GM10266 (cell line): ENCODE data around the gene BICC1.

Experiments
- DNase-seq: peaks from one replicate; pipeline ENCODE4 v3.0.0; 2012; ENCODE audit errors: extremely low spot score
- TF ChIP-seq, protein P1 (sequence below): IDR thresholded peaks from 2 replicates; pipeline ENCODE4 v1.5.1; 2012; ENCODE audit warnings: mild to moderate bottlenecking, low read depth; ENCODE audit not compliant: control insufficient read depth, insufficient read depth; ENCODE audit errors: missing control alignments

Gene BICC1

DNA sequence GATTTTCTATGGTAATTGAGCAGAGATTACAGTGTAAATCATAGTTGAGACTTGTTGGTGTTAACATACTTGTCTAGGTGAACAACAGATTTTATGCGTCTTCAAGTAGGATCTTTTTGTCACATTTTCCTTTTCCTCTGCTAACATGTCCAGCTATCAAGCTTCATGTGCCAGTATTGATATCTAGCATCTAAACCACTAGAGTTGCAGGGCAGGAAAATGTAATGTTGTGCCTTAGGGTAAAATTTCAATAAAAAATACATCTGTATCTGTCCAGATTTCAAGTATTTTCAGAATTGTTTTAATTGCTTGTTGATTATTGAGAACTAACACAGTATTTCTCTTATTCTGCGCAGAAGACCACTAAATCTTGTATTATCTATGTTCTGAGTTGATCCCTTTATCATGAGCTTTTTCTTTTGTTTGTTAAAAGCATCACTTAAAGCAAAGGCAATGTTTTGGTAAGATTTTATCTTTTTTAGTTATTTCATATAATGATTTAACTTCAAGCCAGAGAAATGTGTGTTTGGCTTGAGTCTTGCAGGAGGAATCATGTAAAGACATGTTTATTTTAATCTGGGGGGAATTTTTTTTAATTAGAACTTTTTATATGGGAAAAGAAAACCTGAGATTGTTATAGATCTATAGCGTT is 16.5 kb downstream of the BICC1 start:
- no peak for DNase-seq
- TF ChIP-seq, protein P1, sequence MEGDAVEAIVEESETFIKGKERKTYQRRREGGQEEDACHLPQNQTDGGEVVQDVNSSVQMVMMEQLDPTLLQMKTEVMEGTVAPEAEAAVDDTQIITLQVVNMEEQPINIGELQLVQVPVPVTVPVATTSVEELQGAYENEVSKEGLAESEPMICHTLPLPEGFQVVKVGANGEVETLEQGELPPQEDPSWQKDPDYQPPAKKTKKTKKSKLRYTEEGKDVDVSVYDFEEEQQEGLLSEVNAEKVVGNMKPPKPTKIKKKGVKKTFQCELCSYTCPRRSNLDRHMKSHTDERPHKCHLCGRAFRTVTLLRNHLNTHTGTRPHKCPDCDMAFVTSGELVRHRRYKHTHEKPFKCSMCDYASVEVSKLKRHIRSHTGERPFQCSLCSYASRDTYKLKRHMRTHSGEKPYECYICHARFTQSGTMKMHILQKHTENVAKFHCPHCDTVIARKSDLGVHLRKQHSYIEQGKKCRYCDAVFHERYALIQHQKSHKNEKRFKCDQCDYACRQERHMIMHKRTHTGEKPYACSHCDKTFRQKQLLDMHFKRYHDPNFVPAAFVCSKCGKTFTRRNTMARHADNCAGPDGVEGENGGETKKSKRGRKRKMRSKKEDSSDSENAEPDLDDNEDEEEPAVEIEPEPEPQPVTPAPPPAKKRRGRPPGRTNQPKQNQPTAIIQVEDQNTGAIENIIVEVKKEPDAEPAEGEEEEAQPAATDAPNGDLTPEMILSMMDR = no peak

DNA sequence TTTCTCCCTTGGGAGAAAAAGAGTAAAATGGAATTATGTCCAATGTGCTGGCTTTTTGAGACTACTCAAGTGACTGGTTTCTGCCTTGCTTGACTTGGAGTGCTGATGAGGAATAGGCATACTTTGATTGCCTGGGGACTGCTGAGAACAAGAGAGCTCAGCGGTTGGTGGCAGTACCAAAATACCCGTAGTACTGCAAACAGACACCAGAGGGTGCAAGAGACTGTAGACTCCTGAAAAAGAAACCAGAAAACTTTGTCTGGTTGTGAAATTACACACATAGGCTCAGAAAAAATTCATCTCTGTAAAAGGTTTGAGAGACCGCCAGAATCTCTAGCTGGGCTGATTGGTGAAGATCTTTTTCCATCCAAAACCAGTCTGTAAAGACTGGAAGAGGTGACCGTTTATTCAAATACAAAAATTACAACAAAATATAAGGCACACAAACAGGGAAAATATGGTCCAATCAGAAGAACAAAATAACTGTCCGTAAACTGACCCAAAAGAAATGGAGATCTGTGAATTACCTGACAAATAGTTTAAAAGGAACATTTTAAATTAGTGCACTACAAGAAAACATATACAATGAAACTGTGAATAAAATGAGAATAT is 18.5 kb downstream of the BICC1 start:
- TF ChIP-seq, protein P1 = peak; percentile 75
- peak; percentile 38 for DNase-seq

DNA sequence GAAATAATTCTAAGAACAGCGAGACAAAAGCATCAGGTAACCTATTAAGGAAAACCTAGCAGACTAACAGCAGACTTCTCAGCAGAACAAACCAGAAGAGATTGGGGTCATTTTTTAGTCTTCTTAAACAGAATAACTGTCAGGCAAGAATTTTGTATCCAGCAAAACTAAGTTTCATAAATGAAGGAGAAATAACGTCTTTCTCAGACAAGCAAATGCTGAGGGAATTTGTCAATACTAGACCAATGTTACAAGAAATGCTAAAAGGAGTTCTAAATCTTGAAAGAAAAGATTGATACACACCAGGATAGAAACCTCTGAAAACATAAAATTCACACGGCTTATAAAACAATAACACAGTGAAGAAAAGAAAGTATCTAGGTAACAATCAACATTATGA is 22.6 kb downstream of the BICC1 start:
- TF ChIP-seq, protein P1 = no peak
- no peak for DNase-seq

DNA sequence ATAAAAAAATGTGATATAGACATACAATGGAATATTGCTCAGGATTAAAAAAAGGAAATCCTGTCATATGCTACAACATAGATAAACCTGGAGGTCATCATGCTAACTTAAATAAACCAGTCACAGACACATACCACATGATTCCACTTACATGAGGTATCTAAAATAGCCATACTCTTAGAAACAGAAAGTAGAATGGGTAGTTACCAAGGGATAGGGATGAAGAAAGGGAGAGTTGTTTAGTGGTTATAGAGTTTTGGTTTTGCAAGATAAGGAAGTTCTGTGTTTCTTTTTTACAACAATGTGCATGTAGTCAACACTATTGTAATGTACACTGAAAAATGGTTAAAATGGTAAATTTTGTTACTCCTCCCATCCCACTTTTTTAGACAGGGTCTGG is 30.5 kb downstream of the BICC1 start:
- TF ChIP-seq, protein P1 = no peak
- DNase-seq = no peak

DNA sequence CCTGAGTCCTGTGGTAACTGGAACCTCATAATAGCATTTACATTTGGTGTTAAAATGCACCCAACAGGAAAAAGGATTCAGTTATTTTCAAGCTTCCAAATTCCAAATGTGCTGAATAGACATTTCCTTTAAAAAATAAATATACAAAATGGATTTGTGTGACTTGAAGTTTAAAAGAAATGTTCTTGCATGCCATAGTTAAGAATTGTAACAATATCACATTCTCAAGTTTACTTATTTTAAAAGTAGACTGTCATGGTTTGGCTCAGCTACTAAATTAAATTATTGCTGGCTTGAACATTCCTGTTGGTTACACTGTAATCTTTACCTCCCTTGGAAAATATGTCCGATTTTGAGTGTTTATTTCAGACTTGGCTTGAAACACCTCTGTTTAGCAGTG is 31.5 kb downstream of the BICC1 start:
- TF ChIP-seq, protein P1 = no peak
- DNase-seq = no peak

DNA sequence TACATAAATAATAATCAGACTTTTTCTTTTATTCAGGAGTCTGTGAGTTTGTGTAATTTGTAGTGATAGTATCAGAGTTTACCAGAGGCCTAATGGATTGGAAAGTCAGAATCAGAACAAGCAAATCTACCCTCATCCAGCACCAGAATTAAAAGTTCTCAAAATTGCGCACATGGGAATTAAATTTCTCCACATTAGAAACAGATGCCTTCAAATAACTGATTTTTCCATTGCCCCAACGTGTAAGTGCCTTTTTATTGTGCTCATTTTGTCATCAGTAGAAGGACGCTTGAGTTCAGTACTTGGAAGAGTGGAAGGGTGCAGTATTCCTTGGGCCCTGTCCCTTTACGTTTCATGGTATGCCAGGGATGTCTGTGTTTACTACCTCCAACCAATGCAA is 32.8 kb downstream of the BICC1 start:
- DNase-seq = no peak
- TF ChIP-seq, protein P1 = no peak

DNA sequence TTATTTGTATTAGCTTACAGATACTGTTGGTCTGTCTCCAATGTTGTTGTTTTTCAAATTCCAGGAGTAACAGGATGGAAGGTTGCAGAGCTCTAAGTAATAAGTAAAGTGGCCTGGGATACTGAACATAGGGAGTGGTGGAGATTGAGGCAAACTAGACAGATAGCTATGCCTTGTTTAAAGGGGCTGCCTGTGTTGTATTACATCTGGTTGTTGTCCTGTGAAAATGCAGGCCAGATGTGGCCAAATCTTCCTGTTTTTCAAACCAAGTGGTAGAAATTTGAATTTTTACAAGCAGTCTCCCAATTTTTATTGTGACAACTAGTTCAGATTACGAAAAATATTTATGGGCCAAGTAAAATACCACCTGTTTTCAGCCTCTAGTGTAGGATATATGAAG is 33.5 kb downstream of the BICC1 start:
- no peak for DNase-seq
- TF ChIP-seq, protein P1 = no peak
